Mesodermal cell (in vitro differentiated cells): ENCODE results near the gene HSPB6.
A peak's percentile ranks its signal among the peaks of the same experiment; 100 is the strongest.

ENCODE experiments used
- H3K27ac ChIP-seq: 2 replicates; pipeline ENCODE4 v1.7.0; 2013; ENCODE audit warnings: mild to moderate bottlenecking, low read depth, low read length, moderate library complexity; ENCODE audit not compliant: severe bottlenecking
- H3K36me3 ChIP-seq: 2 replicates; pipeline ENCODE4 v1.7.1; 2013; ENCODE audit warnings: mild to moderate bottlenecking, low read length, moderate library complexity; ENCODE audit not compliant: control insufficient read depth, insufficient read depth
- H3K4me1 ChIP-seq: one replicate; pipeline ENCODE4 v1.7.1; 2013; ENCODE audit warnings: mild to moderate bottlenecking, low read length; ENCODE audit not compliant: insufficient read depth, control insufficient read depth, poor library complexity, severe bottlenecking
- H3K4me3 ChIP-seq: 2 replicates; pipeline ENCODE4 v1.7.0; 2013; ENCODE audit warnings: low read length, control low read depth, mild to moderate bottlenecking; ENCODE audit not compliant: insufficient read depth, poor library complexity, severe bottlenecking; ENCODE audit errors: extremely low read depth
- H3K9me3 ChIP-seq: 2 replicates; pipeline ENCODE4 v1.7.1; 2013; ENCODE audit warnings: mild to moderate bottlenecking, low read length, moderate library complexity; ENCODE audit not compliant: control insufficient read depth
- WGBS, 2 experiments: methylation state at CpG; one replicate each; pipeline ENCODE4 v1.1.5; 2013; ENCODE audit warnings: missing lambda C conversion rate in 2 of 2; ENCODE audit not compliant: insufficient coverage in 2 of 2; 5-methylcytosine and 5-hydroxymethylcytosine counted together

HSPB6 gene

DNA sequence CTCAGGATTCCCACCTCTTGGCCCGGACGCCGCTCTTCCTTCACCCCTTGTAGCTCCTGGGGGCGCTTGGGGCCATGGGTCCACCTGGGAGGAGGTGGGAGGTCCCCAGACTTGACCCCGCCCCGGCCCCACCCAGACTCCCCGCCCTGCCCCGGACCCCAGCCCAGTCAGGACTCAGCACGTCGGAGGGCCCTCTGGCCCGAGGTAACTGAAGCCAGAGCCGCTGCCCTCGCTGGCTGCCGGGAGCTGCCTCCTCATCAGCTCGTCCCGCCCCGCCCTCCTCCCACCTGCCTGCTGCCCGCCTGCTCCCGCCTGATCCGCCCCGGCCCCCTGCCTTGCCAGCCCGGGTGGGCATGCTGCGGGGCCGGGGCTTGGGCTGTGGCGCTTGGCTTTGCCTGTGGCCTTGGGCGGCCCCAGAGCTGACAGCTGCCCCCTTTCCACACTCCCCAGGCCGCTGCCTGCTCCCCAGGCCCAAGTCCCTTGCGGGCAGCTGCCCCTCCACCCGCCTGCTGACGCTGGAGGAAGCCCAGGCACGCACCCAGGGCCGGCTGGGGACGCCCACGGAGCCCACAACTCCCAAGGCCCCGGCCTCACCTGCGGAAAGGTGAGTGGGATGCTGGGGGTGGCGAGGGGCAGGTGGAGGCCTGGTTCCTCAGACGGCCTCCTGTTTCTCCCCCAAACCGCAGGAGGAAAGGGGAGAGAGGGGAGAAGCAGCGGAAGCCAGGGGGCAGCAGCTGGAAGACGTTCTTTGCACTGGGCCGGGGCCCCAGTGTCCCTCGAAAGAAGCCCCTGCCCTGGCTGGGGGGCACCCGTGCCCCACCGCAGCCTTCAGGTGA lies 27.9 kb upstream of the HSPB6 start:
- WGBS, 2 experiments, result 47 to 55% methylated on average over 25 to 36 of the region's 45 CpGs
- Histone ChIP-seq H3K9me3 (no peaks in the 10 kb centered on the region), H3K36me3 (peaks cover 22% of the 10 kb centered on the region), H3K4me3 (no peak overlapping the region), H3K4me1 (peaks cover 4% of the 10 kb centered on the region), H3K27ac (no peak overlapping the region)

DNA sequence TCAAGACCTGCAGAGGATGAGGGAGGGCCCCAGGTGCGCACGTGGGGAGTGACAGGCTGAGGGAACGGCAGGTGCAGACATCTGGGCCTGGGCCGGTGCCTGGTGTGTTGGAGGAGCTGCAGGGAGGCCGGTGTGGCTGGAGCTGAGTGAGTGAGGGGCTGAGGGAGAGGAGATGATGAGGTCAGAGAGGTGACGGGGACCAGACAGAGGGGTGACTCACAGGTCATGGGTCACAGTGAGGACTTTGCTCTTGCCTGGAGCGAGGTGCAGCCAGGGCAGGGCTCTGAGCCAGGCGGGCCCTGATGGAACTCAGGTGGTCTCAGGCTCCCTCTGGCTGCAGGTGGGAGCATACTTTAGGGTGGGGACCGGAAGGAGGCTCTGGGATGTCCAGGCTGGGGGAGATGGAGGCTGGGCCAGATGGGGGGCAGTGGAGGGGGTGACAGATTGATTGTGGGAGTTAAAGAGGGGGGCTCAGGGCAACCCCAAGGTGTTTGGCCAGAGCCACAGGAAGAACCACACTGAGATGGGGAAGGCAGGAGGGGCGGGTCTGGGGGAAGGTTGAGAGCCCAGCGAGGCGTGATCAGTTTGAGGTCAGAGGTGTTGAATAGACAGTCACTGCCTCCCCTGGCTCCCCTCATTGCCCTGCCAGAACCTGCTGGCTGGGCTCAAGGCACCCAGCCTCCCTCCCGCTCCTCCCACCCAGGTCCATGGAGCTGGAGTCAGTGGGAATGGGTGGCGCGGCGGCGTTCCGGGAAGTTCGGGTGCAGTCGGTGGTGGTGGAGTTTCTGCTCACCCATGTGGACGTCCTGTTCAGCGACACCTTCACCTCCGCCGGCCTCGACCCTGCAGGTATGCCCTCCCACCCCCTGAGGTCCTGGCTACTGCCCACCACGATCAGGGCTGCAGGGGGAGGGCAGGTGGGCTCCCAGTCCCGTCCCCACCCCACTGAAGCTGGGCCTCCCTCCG lies 26.9 kb upstream of the HSPB6 start:
- WGBS, 2 experiments, result 69 to 81% methylated on average over 14 to 23 of the region's 28 CpGs
- no peak overlapping the region for H3K4me3 ChIP-seq
- no peaks in the 10 kb centered on the region for H3K9me3 ChIP-seq
- H3K36me3 ChIP-seq, result peaks cover 24% of the 10 kb centered on the region
- H3K4me1 ChIP-seq, result peaks cover 4% of the 10 kb centered on the region
- H3K27ac ChIP-seq, result no peak overlapping the region

DNA sequence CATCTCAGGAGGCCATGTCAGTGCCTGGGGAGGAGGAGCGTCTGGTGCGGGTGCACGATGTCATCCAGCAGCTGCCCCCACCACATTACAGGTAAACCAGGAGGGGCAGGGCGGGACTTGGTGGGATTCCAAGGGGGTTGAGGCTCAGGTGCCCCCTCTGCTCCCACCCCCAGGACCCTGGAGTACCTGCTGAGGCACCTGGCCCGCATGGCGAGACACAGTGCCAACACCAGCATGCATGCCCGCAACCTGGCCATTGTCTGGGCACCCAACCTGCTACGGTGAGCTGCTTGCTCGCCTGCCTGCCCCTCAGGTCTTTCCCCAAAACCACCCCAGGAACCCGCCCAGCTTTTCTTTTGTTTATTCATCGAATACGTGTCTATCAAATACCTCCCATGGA lies 25.8 kb upstream of the HSPB6 start:
- Histone ChIP-seq H3K9me3 (no peaks in the 10 kb centered on the region), H3K4me3 (no peak overlapping the region), H3K27ac (no peak overlapping the region), H3K4me1 (peaks cover 6% of the 10 kb centered on the region), H3K36me3 (peaks cover 31% of the 10 kb centered on the region)
- 90 to 100% methylated on average over 7 to 9 of the region's 12 CpGs for WGBS, 2 experiments

DNA sequence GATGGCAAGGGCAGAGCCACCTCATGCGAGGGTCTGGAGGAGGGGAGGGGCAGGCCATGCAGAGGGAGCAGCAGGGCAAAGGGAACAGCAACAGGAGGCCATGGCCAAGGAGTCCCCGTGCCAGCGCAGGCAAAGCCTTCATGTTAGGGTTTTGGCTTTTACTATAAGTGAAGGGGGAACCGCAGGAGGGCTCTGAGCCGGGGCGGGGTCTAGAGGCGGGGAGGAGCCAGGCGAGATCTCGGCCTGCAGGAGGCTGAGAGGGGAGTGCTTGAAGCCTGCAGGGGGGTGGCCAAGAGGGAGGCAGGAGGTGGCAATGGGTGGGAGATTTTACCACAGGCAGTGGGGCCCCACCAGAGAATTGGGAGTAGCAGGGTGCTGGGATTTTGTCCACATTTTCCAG lies 24.8 kb upstream of the HSPB6 start:
- no peak overlapping the region for H3K4me3 ChIP-seq
- no peak overlapping the region for H3K27ac ChIP-seq
- no peaks in the 10 kb centered on the region for H3K9me3 ChIP-seq
- peaks cover 31% of the 10 kb centered on the region for H3K36me3 ChIP-seq
- WGBS, 2 experiments, result 54% methylated on average over 5 to 6 of the region's 9 CpGs
- peaks cover 15% of the 10 kb centered on the region for H3K4me1 ChIP-seq

DNA sequence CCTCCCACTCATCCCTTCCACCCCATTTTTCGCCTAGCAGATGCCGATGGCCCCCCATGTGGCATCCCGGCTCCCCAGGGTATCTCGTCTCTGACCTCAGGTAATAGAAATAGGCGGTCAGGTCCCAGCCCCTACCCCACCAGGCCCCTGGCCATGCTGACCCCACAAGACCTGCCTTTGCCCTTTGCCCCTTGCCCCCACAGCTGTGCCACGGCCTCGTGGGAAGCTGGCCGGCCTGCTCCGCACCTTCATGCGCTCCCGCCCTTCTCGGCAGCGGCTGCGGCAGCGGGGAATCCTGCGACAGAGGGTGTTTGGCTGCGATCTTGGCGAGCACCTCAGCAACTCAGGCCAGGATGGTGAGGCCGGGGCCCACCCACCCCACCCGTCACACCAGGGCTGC lies 23.9 kb upstream of the HSPB6 start:
- H3K4me1 ChIP-seq, result peaks cover 24% of the 10 kb centered on the region
- H3K36me3 ChIP-seq, result peaks cover 26% of the 10 kb centered on the region
- H3K27ac ChIP-seq, result no peak overlapping the region
- no peak overlapping the region for H3K4me3 ChIP-seq
- WGBS, 2 experiments, result 95 to 98% methylated on average over 16 to 20 of the region's 20 CpGs
- H3K9me3 ChIP-seq, result no peaks in the 10 kb centered on the region

DNA sequence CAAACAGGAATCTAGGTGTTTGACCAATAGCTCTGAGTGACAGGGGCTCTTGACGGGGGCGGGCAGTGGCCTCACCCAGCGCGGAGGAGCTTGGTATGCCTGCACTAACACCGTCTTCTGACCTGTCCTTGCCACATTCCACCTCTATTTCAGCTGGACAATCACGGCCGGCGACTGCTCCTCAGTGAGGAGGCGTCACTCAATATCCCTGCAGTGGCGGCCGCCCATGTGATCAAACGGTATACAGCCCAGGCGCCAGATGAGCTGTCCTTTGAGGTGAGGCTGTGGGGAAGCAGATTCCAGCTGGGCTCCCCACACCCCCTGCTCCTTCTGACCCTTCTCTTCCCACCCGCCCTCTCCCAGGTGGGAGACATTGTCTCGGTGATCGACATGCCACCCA lies 23.2 kb upstream of the HSPB6 start:
- Histone ChIP-seq H3K4me3 (no peak overlapping the region), H3K9me3 (no peaks in the 10 kb centered on the region), H3K27ac (no peak overlapping the region), H3K36me3 (peaks cover 23% of the 10 kb centered on the region), H3K4me1 (peaks cover 24% of the 10 kb centered on the region)
- WGBS, 2 experiments, result 90 to 92% methylated on average over 12 to 15 of the region's 16 CpGs

DNA sequence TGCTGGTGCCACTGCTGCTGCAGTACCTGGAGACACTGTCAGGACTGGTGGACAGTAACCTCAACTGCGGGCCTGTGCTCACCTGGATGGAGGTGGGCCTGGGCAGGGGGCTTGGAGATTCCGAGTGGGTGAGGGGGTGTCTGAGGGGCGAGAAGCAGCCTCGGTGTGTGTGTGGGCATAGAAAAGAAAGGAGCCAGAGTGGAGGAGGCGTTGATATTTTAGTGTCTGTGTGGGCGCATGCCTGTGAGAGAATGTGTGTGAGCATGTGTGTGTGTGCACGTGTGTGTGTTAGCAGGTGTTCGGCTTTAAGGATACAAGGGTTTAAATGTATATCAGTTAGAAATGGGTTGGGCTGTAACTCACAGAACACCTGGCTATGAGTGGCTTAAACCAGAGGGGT lies 22.2 kb upstream of the HSPB6 start:
- Histone ChIP-seq H3K27ac (no peak overlapping the region), H3K4me3 (no peak overlapping the region), H3K9me3 (no peaks in the 10 kb centered on the region), H3K4me1 (peaks cover 24% of the 10 kb centered on the region), H3K36me3 (peaks cover 23% of the 10 kb centered on the region)
- WGBS, 2 experiments, result 92 to 95% methylated on average over 8 of the region's 8 CpGs

DNA sequence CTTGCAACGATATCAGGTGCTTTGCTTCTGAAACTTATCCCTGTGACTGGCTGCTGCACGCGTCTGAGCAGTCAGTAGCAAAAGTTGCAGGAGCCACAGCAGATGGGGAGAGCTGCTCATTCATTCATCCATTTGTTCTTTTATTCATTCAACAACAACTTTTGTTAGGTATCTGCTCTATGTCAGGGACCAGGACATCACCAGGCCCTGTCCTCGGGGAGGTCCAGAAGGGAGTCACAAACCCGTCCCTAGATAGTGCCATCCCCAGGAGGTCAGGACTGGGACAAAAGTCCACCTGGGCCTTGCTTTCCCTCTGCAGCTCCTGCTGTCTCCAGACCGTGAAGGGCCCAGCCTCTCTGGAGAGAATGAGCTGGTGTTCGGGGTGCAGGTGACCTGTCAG lies 21.1 kb upstream of the HSPB6 start:
- WGBS, 2 experiments, result 91 to 98% methylated on average over 7 of the region's 7 CpGs
- no peak overlapping the region for H3K4me3 ChIP-seq
- no peaks in the 10 kb centered on the region for H3K9me3 ChIP-seq
- H3K36me3 ChIP-seq, result peaks cover 23% of the 10 kb centered on the region
- H3K27ac ChIP-seq, result no peak overlapping the region
- peaks cover 20% of the 10 kb centered on the region for H3K4me1 ChIP-seq

DNA sequence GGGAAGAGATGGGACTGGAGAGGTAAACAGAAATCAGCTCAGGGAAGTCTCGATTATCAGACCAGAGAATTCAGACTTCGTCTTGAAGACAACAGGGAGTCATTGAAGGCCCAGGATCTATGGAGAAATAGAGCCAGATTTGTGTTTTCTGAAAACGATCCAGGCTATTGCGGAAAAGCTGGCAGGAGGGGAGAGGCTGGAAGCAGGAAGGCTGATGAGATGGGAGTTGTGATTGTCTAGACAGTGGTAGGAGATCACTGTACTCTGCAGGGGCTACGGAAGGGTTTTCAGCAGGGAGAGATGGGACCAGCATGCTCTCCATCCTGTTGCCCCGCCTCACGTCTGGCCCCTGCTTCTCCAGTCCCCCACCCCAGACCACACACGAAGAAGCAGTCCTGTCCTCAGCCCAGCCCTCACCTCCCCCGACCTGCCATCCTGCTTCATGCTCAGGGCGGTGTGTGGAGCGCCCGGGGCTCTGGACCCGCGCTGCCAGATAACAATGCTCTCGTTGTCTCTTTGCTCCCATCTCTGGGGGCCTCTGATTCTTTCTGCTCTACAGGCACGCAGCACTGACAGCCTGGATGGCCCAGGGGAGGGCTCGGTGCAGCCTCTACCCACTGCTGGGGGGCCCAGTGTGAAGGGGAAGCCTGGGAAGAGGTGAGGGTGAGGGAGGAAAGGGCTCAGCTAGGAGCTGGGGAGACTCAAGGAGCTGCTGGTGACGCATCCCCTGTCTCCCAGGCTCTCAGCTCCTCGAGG lies 20.4 kb upstream of the HSPB6 start:
- 31 to 32% methylated on average over 18 to 19 of the region's 19 CpGs for WGBS, 2 experiments
- no peaks in the 10 kb centered on the region for H3K9me3 ChIP-seq
- H3K27ac ChIP-seq, result no peak overlapping the region
- no peak overlapping the region for H3K4me3 ChIP-seq
- H3K36me3 ChIP-seq, result peaks cover 18% of the 10 kb centered on the region
- H3K4me1 ChIP-seq, result peaks cover 20% of the 10 kb centered on the region

DNA sequence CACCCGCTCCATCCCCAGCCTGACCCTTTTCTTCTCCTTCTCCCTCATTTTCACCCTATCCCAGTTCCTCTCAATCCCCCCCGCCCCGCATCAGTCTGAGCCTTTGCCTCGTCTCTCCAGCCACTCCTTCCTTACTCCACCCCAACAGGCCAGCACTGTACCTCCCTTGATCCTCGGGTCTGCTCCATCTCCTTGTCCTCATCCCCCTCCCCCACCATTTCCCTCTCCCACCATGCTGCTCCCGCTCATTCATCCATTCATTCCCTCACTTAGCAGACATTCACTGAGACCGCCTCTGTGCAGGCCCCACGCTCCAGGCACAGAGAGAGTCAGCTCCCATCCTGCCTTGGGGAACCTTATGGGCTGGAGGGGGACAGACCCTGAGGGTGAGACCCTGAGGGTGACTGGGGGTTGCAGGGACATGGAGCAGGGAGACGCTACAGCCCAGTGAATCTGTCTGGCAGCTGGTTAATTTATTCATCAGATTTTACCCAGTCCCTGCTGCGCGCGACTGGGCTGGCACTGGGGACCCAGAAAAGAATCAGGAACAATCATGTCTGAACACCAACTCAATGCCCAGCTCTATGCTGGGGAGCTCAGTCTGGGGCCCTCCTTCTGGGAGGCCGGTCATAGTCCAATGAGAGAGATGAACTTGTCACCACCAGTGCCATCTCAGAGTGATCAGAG lies 19.4 kb upstream of the HSPB6 start:
- H3K27ac ChIP-seq, result no peak overlapping the region
- peak overlapping the region; percentile 60 for H3K4me3 ChIP-seq
- H3K4me1 ChIP-seq, result peaks cover 20% of the 10 kb centered on the region
- 57 to 69% methylated on average over 5 to 12 of the region's 13 CpGs for WGBS, 2 experiments
- H3K36me3 ChIP-seq, result peaks cover 16% of the 10 kb centered on the region
- no peaks in the 10 kb centered on the region for H3K9me3 ChIP-seq
